Endometrial microvascular endothelial cells (primary cell): Measurements from ENCODE around the gene SLC26A9. TPM values are rescaled to one million over a fixed set of nuclear protein-coding genes. Genes with fewer than 3 reads are reported as not detected.

Source experiments
- in situ Hi-C: cut with HindIII; loops from 2 replicates; pipeline ENCODE4 v1.10.0; 2017; ENCODE audit warnings: low sequenced_read_pairs, low pct_unique_long_range_greater_than_20kb; ENCODE audit errors: inconsistent ontology term
- total RNA-seq: library from RNA; depleted of rRNA; stranded (reverse); fragments of >200 nt; gene quantifications from one replicate; pipeline ENCODE4 v1.2.3, GENCODE V29; 2015; ENCODE audit errors: inconsistent ontology term

SLC26A9 gene
- total RNA-seq = 0.56 TPM

DNA sequence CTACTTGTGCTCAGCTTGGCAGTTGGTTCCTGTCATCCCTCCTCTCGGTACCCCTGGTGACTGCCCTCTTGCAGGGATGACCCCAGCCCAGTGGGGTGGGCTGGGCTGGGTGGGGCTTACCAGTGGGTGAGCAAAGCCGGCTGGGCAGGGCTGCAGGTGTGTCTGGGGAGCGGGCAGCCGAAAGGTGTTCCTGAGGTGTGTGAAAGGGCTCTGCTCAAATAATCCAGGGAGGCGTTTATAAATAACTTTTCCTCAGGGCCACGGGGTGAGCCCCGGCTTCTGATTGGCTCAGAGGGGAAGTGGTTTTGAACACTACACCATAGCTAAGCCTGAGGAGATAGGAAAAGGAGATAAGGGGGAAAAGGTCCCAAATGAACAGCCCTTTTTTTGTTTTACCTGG lies at the start of gene SLC26A9:
TSS of gene SLC26A9 (minus strand) at position 212 of the 400 bp plus-strand sequence. CDS start 7,636 bp downstream, outside the sequence.
- in situ Hi-C loops = no loop called here

GRCh38 chr1:205992218-205992882 lies 49.1 kb upstream of the SLC26A9 start:
- in situ Hi-C loops = loop anchor here (25.0 kb wide), 1 partner anchor 120 kb away; the partner anchor contains the start of gene AVPR1B

DNA sequence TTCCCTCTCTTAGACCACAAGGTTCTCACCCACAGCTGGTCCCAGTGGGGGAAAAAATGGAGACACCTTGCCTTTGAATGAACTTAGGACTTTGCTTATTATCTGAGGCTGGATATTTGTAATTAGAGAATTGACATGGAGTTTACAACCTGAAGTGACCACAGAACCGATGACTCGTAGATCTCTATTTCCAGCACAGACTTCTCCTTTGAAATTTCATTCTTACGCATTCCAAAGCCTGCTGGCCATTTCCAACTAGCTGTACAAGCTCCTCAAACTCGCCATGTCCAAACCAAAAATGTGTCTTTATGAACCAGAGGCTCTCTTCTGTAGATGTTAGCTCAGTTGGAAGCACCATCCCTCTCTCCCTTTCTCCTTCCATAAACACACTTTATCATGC lies 48.0 kb upstream of the SLC26A9 start:
- in situ Hi-C loops = loop anchor here (25.0 kb wide), 1 partner anchor 121 kb away; the partner anchor contains the start of gene AVPR1B

- in situ Hi-C loops = loop anchor here (25.0 kb wide), 1 partner anchor 122 kb away; the partner anchor contains the start of gene AVPR1B
Observed at GRCh38 chr1:205990226-205990625, 47.0 kb upstream of the SLC26A9 start.

- in situ Hi-C loops = loop anchor here (25.0 kb wide), 1 partner anchor 123 kb away; the partner anchor contains the start of gene AVPR1B
Observed at GRCh38 chr1:205989786-205990185, 46.5 kb upstream of the SLC26A9 start.

GRCh38 chr1:205988585-205988995 lies 45.3 kb upstream of the SLC26A9 start:
- in situ Hi-C loops = loop anchor here (25.0 kb wide), 1 partner anchor 124 kb away; the partner anchor contains the start of gene AVPR1B

GRCh38 chr1:205986861-205987260 lies 43.6 kb upstream of the SLC26A9 start:
- in situ Hi-C loops = loop anchor here (25.0 kb wide), 1 partner anchor 125 kb away; the partner anchor contains the start of gene AVPR1B

GRCh38 chr1:205986292-205986691 lies 43.0 kb upstream of the SLC26A9 start:
- in situ Hi-C loops = loop anchor here (25.0 kb wide), 1 partner anchor 126 kb away; the partner anchor contains the start of gene AVPR1B

DNA sequence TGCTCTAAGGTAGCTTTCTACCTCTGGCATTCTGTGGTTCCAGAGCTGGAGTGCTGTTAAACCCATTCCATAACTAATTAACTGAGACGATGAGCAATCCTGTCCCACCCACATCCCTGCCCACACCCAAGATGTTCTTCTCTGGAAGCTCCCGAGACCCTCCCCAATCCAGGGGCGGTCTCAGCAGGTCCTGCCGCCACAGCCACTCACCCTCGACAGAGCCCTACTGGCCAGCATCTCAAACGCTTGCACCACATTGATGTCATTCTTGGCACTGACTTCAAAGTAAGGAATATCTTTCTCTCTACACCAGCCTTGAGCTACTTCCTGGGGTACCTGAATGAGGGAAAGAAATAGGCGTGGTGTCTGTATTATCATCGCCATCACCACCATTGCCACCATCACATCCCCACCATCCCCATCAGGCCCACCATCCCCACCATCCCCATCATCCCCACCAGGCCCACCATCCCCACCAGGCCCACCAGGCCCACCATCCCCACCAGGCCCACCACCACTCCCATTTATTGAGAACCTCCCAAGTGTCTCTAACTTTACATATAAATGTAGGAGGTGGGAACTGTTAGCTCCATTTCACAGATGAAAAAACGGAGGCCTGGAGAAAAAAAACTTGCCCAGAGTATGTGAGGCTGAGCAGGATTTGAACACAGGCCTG lies 42.2 kb upstream of the SLC26A9 start:
- in situ Hi-C loops = loop anchor here (25.0 kb wide), 1 partner anchor 127 kb away; the partner anchor contains the start of gene AVPR1B

GRCh38 chr1:205983925-205984725 lies 40.9 kb upstream of the SLC26A9 start:
- in situ Hi-C loops = loop anchor here (25.0 kb wide), 1 partner anchor 128 kb away; the partner anchor contains the start of gene AVPR1B

- in situ Hi-C loops = loop anchor here (25.0 kb wide), 1 partner anchor 131 kb away; the partner anchor contains the start of gene AVPR1B
Observed at GRCh38 chr1:205981257-205981656, 38.0 kb upstream of the SLC26A9 start.

DNA sequence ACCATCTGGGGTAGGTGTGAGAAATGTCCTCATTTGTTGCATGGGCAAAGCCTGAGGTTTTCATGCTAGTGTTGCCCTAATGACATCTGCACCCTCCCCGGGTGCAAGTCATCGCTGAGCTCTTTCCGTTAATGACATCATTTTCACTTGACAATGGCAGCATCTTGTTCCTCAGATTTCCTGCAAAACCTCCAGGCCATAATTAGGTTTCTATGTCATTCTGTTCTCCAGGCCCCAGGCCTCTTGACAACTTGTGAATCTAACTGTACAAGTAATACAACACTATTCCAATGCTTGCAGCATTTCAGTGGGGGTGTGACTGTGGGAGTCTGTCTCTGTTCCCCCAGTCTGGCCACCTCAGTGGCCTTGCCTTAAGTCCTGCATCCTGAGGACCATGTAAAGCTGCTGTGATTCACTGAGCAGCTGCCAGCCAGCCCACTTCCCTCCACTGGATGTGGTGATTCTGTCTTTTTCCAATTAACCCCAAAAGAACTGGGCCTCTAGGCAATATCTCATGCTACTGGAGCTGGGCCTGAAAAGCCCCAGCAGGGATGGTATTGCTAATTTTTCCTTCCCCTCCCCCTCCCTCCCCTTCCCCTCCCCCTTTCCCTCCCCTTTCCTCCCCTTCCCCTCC lies 37.1 kb upstream of the SLC26A9 start:
- in situ Hi-C loops = loop anchor here (25.0 kb wide), 1 partner anchor 132 kb away; the partner anchor contains the start of gene AVPR1B

DNA sequence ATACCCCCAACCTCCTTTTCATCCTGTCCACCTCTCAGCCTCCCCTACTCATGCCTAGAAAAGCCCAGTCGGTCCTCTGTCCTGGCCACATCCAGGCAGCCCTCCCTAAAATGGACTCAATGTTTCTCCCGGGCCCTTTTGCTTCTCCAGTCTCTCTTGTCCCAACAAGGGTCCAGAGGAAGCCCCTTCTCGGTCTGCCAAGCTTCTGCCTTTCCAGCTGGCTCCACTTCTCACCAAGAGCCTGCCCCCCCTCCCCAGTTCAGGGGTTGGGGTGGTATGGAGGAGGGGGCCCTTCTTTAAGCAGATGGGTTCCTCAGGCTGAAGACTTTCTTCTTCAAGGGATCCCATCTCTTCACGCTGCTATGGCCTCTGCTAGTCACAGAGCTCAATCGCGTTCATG lies 36.0 kb upstream of the SLC26A9 start:
- in situ Hi-C loops = loop anchor here (5.0 to 25.0 kb wide), 2 partner anchors 67 to 133 kb away; partner anchors contain the start of gene AVPR1B

- in situ Hi-C loops = loop anchor here (5.0 to 25.0 kb wide), 2 partner anchors 66 to 134 kb away; partner anchors contain the start of gene AVPR1B
Observed at GRCh38 chr1:205978676-205979075, 35.4 kb upstream of the SLC26A9 start.

GRCh38 chr1:205977402-205978014 lies 34.3 kb upstream of the SLC26A9 start:
- in situ Hi-C loops = loop anchor here (5.0 to 25.0 kb wide), 2 partner anchors 65 to 135 kb away; partner anchors contain the start of gene AVPR1B

GRCh38 chr1:205976708-205977401 lies 33.6 kb upstream of the SLC26A9 start:
- in situ Hi-C loops = loop anchor here (5.0 to 25.0 kb wide), 2 partner anchors 65 to 135 kb away; partner anchors contain the start of gene AVPR1B

DNA sequence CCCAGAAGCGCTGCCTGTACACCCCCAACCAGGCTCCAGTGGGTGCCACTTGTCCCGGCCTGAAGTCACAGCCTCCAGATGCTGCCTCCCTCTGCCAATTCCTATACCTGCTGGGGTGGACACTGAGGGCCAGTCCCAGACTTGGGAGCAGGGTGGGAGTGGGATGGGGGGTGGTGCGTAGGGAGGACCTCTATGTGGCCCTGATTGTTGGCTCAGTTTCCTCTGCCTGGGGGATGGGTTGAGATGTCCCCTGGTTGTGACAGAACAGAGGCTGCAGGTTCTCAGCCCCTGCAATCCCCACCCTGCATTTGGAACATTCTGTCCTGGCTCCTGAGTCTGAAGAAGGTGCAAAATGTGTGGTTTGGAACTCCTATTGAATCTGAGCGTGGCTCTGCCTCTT lies 32.8 kb upstream of the SLC26A9 start:
- in situ Hi-C loops = loop anchor here (5.0 to 25.0 kb wide), 2 partner anchors 64 to 136 kb away; partner anchors contain the start of gene AVPR1B
